Thoracic aorta (tissue), 2 donors: Measurements from ENCODE around the gene NRXN2. TPM values are rescaled to one million over a fixed set of nuclear protein-coding genes. Genes with fewer than 3 reads are reported as not detected.

Source experiments
- ATAC-seq: fragments of 150-250 bp; one replicate; pipeline ENCODE4 v1.8.0; 2017; ENCODE audit warnings: low read depth; ENCODE audit not compliant: insufficient number of reproducible peaks, low FRiP score
- DNase-seq: peaks from one replicate; pipeline ENCODE4 v3.0.0-alpha.2; 2020; ENCODE audit warnings: low spot score
- H3K27ac ChIP-seq, 2 donors: fragments of 200-600 bp; sonication (generic); 1 replicate in 1 of 2; 2 replicates in 1 of 2; pipeline ENCODE4 v1.5.1; 2016; ENCODE audit warnings: mild to moderate bottlenecking in 2 of 2, moderate library complexity in 2 of 2
- H3K27me3 ChIP-seq: fragments of 200-600 bp; sonication (generic); replicated peaks from 2 replicates; pipeline ENCODE4 v1.6.0; 2016; ENCODE audit warnings: mild to moderate bottlenecking; ENCODE audit not compliant: insufficient read depth
- H3K36me3 ChIP-seq: fragments of 200-600 bp; sonication (generic); one replicate; pipeline ENCODE4 v1.5.1; 2016
- H3K4me1 ChIP-seq, 2 donors: fragments of 200-600 bp; sonication (generic); 1 replicate in 1 of 2; 2 replicates in 1 of 2; pipeline versions ENCODE4 v1.5.1 to v1.6.0; 2016; ENCODE audit warnings: low read depth in 2 of 2, mild to moderate bottlenecking in 1 of 2; ENCODE audit not compliant: control insufficient read depth in 1 of 2
- H3K4me3 ChIP-seq: fragments of 200-600 bp; sonication (generic); 2 replicates; pipeline ENCODE4 v1.5.1; 2016; ENCODE audit warnings: mild to moderate bottlenecking
- H3K9me3 ChIP-seq: fragments of 200-600 bp; sonication (generic); 2 replicates; pipeline ENCODE4 v1.5.1; 2016
- total RNA-seq, 2 donors: library from RNA; depleted of rRNA; stranded (reverse); fragments of >200 nt; gene quantifications; one replicate each; pipeline versions ENCODE4 v1.1.0 to v1.2.3, GENCODE V29; 2016
- TF ChIP-seq, protein P1 (sequence below): fragments of 200-600 bp; sonication (generic); IDR thresholded peaks from one replicate; pipeline ENCODE4 v1.5.1; 2019; ENCODE audit warnings: antibody characterized with exemption

NRXN2 gene
- total RNA-seq, 2 donors from 2014 or later: 40.3 to 41.3 TPM

GRCh38 chr11:64654958-64655541, 67.9 kb downstream of the NRXN2 start:
- Histone ChIP-seq H3K36me3 (no peaks in the 10 kb centered on the region), H3K4me3 (no peak overlapping the region), H3K27me3 (no peaks in the 10 kb centered on the region), H3K9me3 (no peaks in the 10 kb centered on the region), H3K4me1 (peaks cover 0 to 26% of the 10 kb centered on the region in 2 donors), H3K27ac (no peak overlapping the region)
- TF ChIP-seq, protein P1, sequence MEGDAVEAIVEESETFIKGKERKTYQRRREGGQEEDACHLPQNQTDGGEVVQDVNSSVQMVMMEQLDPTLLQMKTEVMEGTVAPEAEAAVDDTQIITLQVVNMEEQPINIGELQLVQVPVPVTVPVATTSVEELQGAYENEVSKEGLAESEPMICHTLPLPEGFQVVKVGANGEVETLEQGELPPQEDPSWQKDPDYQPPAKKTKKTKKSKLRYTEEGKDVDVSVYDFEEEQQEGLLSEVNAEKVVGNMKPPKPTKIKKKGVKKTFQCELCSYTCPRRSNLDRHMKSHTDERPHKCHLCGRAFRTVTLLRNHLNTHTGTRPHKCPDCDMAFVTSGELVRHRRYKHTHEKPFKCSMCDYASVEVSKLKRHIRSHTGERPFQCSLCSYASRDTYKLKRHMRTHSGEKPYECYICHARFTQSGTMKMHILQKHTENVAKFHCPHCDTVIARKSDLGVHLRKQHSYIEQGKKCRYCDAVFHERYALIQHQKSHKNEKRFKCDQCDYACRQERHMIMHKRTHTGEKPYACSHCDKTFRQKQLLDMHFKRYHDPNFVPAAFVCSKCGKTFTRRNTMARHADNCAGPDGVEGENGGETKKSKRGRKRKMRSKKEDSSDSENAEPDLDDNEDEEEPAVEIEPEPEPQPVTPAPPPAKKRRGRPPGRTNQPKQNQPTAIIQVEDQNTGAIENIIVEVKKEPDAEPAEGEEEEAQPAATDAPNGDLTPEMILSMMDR: no peak
- no peak for DNase-seq
- no peak for ATAC-seq

DNA sequence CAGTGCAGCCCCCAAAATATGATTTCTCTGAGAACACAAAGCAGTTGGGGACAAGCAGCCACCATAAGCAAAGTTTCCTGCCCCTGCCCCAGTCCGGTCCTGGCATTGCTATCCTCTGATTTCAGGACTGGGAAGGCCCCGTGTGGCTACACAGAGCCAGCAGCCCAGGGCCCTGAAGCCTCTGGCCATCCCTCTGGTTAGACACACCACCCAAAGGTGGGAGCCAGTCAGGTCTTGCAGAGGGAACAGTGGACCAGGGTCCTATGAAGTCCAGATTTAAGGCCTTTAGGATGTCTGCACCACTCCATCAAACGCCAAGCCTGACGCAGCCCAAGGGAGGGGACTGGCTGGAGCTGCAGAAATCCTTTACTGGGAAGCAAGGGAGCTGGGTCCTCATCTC, 68.6 kb downstream of the NRXN2 start:
- Histone ChIP-seq H3K27me3 (no peaks in the 10 kb centered on the region), H3K4me3 (no peak overlapping the region), H3K36me3 (no peaks in the 10 kb centered on the region), H3K27ac (no peak overlapping the region), H3K9me3 (no peaks in the 10 kb centered on the region), H3K4me1 (peaks cover 0 to 20% of the 10 kb centered on the region in 2 donors)
- no peak for ATAC-seq
- DNase-seq: no peak
- TF ChIP-seq, protein P1: no peak

- H3K36me3 ChIP-seq: no peaks in the 10 kb centered on the region
- H3K27ac ChIP-seq: no peak overlapping the region
- no peak for DNase-seq
- H3K4me1 ChIP-seq: peaks cover 0 to 12% of the 10 kb centered on the region in 2 donors
- no peaks in the 10 kb centered on the region for H3K9me3 ChIP-seq
- H3K4me3 ChIP-seq: no peak overlapping the region
- no peaks in the 10 kb centered on the region for H3K27me3 ChIP-seq
- no peak for ATAC-seq
- TF ChIP-seq, protein P1: no peak
Observed at GRCh38 chr11:64653388-64653973, 69.5 kb downstream of the NRXN2 start.

DNA sequence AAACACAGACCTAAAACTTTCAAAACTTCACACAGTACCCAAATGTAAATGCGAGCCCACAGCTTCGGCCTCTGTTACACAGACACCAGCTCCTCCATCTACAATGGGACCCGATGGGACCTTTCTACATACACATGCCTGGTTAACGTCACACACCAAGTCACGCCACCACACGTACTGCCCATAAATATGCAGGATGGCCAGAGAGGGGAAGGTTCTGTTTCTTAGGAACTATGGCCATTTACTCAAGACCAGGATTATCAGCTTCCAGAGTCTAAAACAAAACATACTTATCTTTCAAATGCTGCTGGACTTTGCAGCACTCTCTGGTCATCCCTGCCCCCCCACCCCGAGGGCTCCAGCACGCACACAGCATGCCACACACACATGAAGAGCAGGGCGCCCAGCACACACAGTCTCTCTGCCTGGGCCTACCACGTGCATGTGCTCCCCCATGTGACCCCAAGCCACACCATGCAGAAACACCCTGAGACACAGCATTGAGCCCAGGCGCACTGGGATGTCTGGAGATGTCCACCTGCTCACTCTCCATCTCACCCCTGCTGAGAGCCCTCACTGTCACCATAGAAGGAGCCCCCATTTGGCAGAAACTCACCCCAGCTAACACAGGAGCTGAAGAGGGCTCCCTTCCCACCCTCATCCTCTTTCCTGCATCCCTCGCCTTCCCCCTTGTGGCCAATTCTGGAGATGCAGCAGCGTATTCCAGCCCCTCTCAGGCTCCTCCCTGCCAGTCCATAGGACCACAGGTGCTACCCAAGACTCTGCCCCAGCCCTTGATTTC, 70.2 kb downstream of the NRXN2 start:
- H3K27ac ChIP-seq: no peak overlapping the region

More for the DNA sequence above, 70.2 kb downstream of the NRXN2 start:
- no peaks in the 10 kb centered on the region for H3K9me3 ChIP-seq
- DNase-seq (peak; percentile 54), ATAC-seq (no peak)
- H3K4me1 ChIP-seq: peaks cover 0 to 12% of the 10 kb centered on the region in 2 donors
- TF ChIP-seq, protein P1: peak; percentile 95
- H3K27me3 ChIP-seq: no peaks in the 10 kb centered on the region
- no peaks in the 10 kb centered on the region for H3K36me3 ChIP-seq
- H3K4me3 ChIP-seq: no peak overlapping the region
